Choroid plexus epithelial cell (primary cell): Measurements from ENCODE around the gene ASAP3.

ENCODE experiments used
- DNase-seq: peaks from one replicate; pipeline ENCODE4 v3.0.0-alpha.2; 2010; ENCODE audit warnings: low read depth
- H3K4me3 ChIP-seq: 2 replicates; pipeline ENCODE4 v1.5.1; 2011; ENCODE audit warnings: low read depth, mild to moderate bottlenecking, control low read depth, low read length, moderate library complexity
- TF ChIP-seq, protein P1 (sequence below): conservative IDR thresholded peaks from 2 replicates; pipeline ENCODE4 v1.5.1; 2011; ENCODE audit warnings: low read depth, mild to moderate bottlenecking, control low read depth, inconsistent platforms, low read length, moderate library complexity

ASAP3 gene

DNA sequence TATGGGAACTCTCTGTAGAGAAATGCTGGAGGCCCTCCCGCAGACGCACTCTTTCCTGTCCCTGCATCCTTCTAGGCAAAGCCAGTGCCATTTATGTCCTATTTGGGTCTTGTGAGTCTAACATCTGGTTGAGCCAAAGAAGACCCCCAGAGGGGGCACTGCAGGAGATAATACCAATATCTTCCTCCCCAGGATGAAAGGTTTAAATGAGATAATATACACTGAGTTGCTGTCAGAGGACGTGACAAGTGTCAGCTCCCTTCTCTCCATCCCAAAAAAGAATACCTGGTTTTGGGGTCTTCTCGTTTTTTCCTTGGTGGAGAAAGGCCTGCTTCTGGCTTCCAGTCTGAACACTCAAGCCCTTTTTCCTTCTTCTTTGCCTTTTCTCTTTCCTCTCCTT lies 67.0 kb downstream of the ASAP3 start:
- DNase-seq: no peak
- TF ChIP-seq, protein P1, sequence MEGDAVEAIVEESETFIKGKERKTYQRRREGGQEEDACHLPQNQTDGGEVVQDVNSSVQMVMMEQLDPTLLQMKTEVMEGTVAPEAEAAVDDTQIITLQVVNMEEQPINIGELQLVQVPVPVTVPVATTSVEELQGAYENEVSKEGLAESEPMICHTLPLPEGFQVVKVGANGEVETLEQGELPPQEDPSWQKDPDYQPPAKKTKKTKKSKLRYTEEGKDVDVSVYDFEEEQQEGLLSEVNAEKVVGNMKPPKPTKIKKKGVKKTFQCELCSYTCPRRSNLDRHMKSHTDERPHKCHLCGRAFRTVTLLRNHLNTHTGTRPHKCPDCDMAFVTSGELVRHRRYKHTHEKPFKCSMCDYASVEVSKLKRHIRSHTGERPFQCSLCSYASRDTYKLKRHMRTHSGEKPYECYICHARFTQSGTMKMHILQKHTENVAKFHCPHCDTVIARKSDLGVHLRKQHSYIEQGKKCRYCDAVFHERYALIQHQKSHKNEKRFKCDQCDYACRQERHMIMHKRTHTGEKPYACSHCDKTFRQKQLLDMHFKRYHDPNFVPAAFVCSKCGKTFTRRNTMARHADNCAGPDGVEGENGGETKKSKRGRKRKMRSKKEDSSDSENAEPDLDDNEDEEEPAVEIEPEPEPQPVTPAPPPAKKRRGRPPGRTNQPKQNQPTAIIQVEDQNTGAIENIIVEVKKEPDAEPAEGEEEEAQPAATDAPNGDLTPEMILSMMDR: no peak
- H3K4me3 ChIP-seq: no peak overlapping the region

DNA sequence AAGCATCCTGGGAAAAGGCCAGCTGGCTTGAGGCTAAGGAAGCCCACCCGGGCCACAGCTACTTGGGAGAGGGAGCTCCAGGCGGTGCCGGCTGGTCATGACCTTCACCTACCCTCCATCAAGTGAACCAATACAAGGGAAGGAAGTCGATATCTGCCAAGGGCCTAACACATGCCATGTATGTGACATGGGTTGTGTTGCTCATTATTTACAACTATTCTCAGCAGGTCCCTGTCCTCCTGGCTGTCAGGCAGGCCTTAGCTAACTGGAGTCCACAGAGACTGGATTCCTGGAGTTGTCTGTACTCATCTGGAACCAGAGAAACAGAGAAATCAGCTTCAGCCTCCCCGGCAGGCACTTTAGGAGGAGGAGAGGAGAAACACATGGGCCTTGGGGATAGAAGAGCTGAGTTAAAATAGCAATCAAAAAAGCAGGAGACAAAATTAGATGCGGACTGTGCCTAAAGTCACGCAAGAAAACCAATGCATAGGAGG lies 75.1 kb downstream of the ASAP3 start:
- TF ChIP-seq, protein P1: no peak
- DNase-seq: no peak
- no peak overlapping the region for H3K4me3 ChIP-seq

DNA sequence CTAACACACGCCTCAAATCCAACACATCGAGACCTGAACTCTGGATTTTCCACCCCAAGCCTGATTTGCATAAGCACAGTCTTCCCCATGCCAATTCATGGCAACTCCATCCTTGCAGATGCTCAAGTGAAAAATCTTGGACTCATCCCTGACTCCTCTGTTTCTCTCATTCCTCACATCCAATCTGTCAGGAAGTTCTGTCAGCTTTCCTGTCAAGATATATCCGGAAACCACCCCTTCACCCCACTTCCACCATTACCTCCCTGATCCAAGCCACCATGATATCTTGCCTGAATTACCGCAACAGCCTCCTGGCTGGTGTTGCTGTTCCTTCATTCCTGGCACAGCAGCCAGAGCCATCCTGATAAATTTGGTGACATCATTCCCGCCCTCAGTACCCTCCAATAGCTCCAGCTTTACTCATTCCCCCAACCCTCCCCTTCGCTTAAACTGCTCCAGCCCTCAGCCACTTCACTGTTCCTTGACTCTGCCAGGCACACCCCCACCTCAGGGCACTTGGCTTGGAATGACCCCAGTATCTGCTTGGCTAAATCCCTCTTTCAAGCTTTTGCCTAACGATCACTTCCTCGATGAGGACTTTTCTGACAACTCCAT lies 76.9 kb downstream of the ASAP3 start:
- TF ChIP-seq, protein P1: no peak
- no peak overlapping the region for H3K4me3 ChIP-seq
- DNase-seq: no peak

DNA sequence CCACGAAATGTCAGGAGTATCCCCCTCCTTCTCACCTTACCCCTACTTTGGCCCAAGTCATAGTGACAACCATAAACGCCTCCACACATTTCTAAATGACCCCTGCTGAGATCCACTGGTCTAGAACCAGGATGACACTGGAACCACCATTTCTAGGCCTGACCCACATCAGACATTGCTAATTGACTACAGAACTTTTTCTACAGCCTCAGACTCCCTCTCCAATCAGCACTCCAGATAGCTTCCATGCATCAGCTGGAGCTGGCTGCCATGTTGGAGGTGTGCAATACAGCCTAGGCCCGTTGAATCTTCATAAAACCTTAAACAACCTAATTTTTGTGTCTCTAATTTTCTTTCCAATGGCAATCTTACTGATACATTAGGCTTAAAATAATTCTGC lies 78.0 kb downstream of the ASAP3 start:
- DNase-seq: no peak
- H3K4me3 ChIP-seq: no peak overlapping the region
- TF ChIP-seq, protein P1: no peak

- DNase-seq: peak; percentile 94
- TF ChIP-seq, protein P1: peak; percentile 98
- peak overlapping the region; percentile 14 for H3K4me3 ChIP-seq
Measured at GRCh38 chr1:23403735-23404486, 80.1 kb downstream of the ASAP3 start.

DNA sequence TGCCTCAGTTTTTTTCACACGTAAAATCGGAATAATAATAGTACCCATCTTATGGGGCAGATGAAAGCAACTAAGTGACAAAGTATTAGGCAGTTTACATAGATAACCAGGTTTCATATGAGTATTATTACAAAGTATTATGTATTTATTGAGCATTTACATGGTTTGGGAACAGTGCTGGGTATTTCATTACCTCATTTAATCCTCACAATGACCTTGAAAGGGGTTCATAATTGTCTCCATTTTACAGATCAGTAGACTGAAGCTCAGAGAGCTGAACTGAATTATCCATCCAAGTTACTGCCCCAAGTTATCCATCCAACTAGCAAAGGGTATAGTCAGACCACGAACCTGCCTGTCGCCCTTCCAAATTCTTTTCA lies 80.6 kb downstream of the ASAP3 start:
- TF ChIP-seq, protein P1: no peak
- DNase-seq: no peak
- H3K4me3 ChIP-seq: no peak overlapping the region

DNA sequence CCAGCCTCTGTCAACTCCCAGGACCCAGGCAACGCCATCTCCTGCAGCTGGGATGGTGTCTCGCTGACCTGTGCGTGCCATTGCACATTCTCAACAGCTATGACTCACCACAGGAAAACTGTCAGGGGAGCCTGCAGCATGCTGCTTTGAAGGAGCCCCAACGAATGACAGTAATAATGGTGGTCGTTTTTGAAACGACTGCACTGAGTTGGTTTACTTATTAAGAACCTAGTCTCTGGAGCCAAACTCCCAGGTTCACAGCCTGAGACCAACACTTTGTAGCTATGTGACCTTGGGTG lies 81.0 kb downstream of the ASAP3 start:
- peak; percentile 85 for DNase-seq
- TF ChIP-seq, protein P1: no peak
- no peak overlapping the region for H3K4me3 ChIP-seq
